ENCODE measurements around the gene ANKRD12.

GRCh38 chr18:9140381-9140780 lies 3.8 kb downstream of the ANKRD12 start:
- no peak for TF ChIP-seq CTCF (conservative IDR thresholded peaks at IDR 0.05; ENCODE audit: low read depth, low read length)
- TF ChIP-seq USF2 (IDR thresholded peaks at IDR 0.05; ENCODE audit: low read depth, low read length) = no peak
- no peak for TF ChIP-seq MAZ (IDR thresholded peaks at IDR 0.05; ENCODE audit: borderline replicate concordance, low read depth, low read length)
